H9 (cell line): ENCODE results near the gene TLE5. TPM values are rescaled to one million over a fixed set of nuclear protein-coding genes. Genes with fewer than 3 reads are reported as not detected.
"Not testable (repeated sequence)": the region's sequence is repeated elsewhere in the genome, so short reads cannot be mapped to it uniquely, and the experiment has no call there.

Source experiments
- DNase-seq: peaks from one replicate; pipeline ENCODE4 v3.0.0-alpha.2; 2017
- H2AFZ ChIP-seq: one replicate; pipeline ENCODE4 v1.6.1; 2013; ENCODE audit warnings: mild to moderate bottlenecking, low read length, control low read depth, moderate library complexity
- H2AK5ac ChIP-seq: 2 replicates; pipeline ENCODE4 v1.6.1; 2013; ENCODE audit warnings: low read length, control low read depth, mixed read lengths; ENCODE audit not compliant: insufficient read length
- H2BK120ac ChIP-seq: one replicate; pipeline ENCODE4 v1.6.1; 2013; ENCODE audit warnings: low read depth, mild to moderate bottlenecking, low read length, control low read depth, inconsistent platforms; ENCODE audit not compliant: poor library complexity, severe bottlenecking
- H2BK12ac ChIP-seq: 2 replicates; pipeline ENCODE4 v1.6.1; 2013; ENCODE audit warnings: low read length, control low read depth, mixed read lengths, low read depth; ENCODE audit not compliant: insufficient read length
- H2BK15ac ChIP-seq: 2 replicates; pipeline ENCODE4 v1.6.1; 2013; ENCODE audit warnings: low read depth, low read length, control low read depth
- H2BK20ac ChIP-seq: one replicate; pipeline ENCODE4 v1.6.1; 2013; ENCODE audit warnings: low read depth, mild to moderate bottlenecking, low read length, control low read depth, inconsistent platforms; ENCODE audit not compliant: poor library complexity, severe bottlenecking
- H2BK5ac ChIP-seq: 2 replicates; pipeline ENCODE4 v1.6.1; 2013; ENCODE audit warnings: low read length, control low read depth, mixed read lengths; ENCODE audit not compliant: insufficient read length
- H3K14ac ChIP-seq: 2 replicates; pipeline ENCODE4 v1.6.1; 2013; ENCODE audit warnings: low read length, control low read depth; ENCODE audit not compliant: insufficient read depth
- H3K18ac ChIP-seq: 2 replicates; pipeline ENCODE4 v1.6.1; 2013; ENCODE audit warnings: low read depth, mild to moderate bottlenecking, mixed read lengths, low read length, control low read depth; ENCODE audit not compliant: insufficient read length
- H3K23ac ChIP-seq: 2 replicates; pipeline ENCODE4 v1.6.1; 2013; ENCODE audit warnings: low read length, control low read depth, mixed read lengths, low read depth; ENCODE audit not compliant: insufficient read length
- H3K23me2 ChIP-seq: 2 replicates; pipeline ENCODE4 v1.6.1; 2013; ENCODE audit warnings: low read depth, mild to moderate bottlenecking, mixed read lengths, low read length, control low read depth; ENCODE audit not compliant: insufficient read length, poor library complexity, severe bottlenecking
- H3K27ac ChIP-seq: 2 replicates; pipeline ENCODE4 v1.5.1; 2013; ENCODE audit warnings: low read length, control low read depth, mixed read lengths, low read depth; ENCODE audit not compliant: insufficient read length
- H3K27me3 ChIP-seq: 2 replicates; pipeline ENCODE4 v1.6.1; 2013; ENCODE audit warnings: low read length, control low read depth, inconsistent platforms; ENCODE audit not compliant: insufficient read depth
- H3K4ac ChIP-seq: 2 replicates; pipeline ENCODE4 v1.6.1; 2013; ENCODE audit warnings: low read depth, mild to moderate bottlenecking, control low read depth, inconsistent platforms, low read length, moderate library complexity
- H3K4me1 ChIP-seq: 2 replicates; pipeline ENCODE4 v1.6.1; 2013; ENCODE audit warnings: low read length, control low read depth, inconsistent platforms; ENCODE audit not compliant: insufficient read depth
- H3K4me2 ChIP-seq: 2 replicates; pipeline ENCODE4 v1.6.1; 2013; ENCODE audit warnings: low read length, control low read depth, mixed read lengths; ENCODE audit not compliant: insufficient read length, insufficient read depth
- H3K56ac ChIP-seq: 2 replicates; pipeline ENCODE4 v1.6.1; 2013; ENCODE audit warnings: low read depth, mild to moderate bottlenecking, mixed read lengths, low read length, control low read depth; ENCODE audit not compliant: insufficient read length
- H3K79me1 ChIP-seq: 2 replicates; pipeline ENCODE4 v1.6.1; 2013; ENCODE audit warnings: low read depth, mild to moderate bottlenecking, moderate library complexity, low read length, control low read depth, inconsistent platforms; ENCODE audit not compliant: insufficient read depth, poor library complexity, severe bottlenecking
- H3K79me2 ChIP-seq: 2 replicates; pipeline ENCODE4 v1.6.1; 2013; ENCODE audit warnings: low read length, control low read depth, inconsistent platforms; ENCODE audit not compliant: insufficient read depth
- H3K9ac ChIP-seq: 2 replicates; pipeline ENCODE4 v1.6.1; 2013; ENCODE audit warnings: low read length, control low read depth, mixed read lengths; ENCODE audit not compliant: insufficient read length; ENCODE audit errors: extremely low read depth
- H3K9me3 ChIP-seq: one replicate; pipeline ENCODE4 v1.6.1; 2013; ENCODE audit warnings: low read depth, low read length, inconsistent platforms; ENCODE audit not compliant: control insufficient read depth
- H3T11ph ChIP-seq: one replicate; pipeline ENCODE4 v1.6.1; 2013; ENCODE audit warnings: mild to moderate bottlenecking, low read length, control low read depth, inconsistent platforms
- H4K20me1 ChIP-seq: one replicate; pipeline ENCODE4 v1.6.1; 2013; ENCODE audit not compliant: control insufficient read depth, insufficient read length, insufficient read depth
- H4K5ac ChIP-seq: 2 replicates; pipeline ENCODE4 v1.6.1; 2013; ENCODE audit warnings: low read depth, mild to moderate bottlenecking, mixed read lengths, low read length, control low read depth; ENCODE audit not compliant: insufficient read length
- H4K8ac ChIP-seq: replicated peaks from 2 replicates; pipeline ENCODE4 v1.6.1; 2013; ENCODE audit warnings: low read length, control low read depth, mixed read lengths, low read depth; ENCODE audit not compliant: insufficient read length
- H4K91ac ChIP-seq: 2 replicates; pipeline ENCODE4 v1.6.1; 2013; ENCODE audit warnings: low read depth, mild to moderate bottlenecking, moderate library complexity, mixed read lengths, low read length, control low read depth; ENCODE audit not compliant: insufficient read length
- H3K27ac Mint-ChIP-seq, 3 experiments: 2 replicates in 2 of 3; 3 replicates in 1 of 3; pipeline ENCODE4 v1.8.0; 2020 to 2021; ENCODE audit warnings: mixed read lengths in 3 of 3, mild to moderate bottlenecking in 1 of 3, moderate library complexity in 1 of 3
- H3K27me3 Mint-ChIP-seq: 2 replicates; pipeline ENCODE4 v1.8.0; 2021; ENCODE audit warnings: low read depth, mild to moderate bottlenecking, moderate library complexity, mixed read lengths
- H3K36me3 Mint-ChIP-seq, 3 experiments: 2 replicates in 2 of 3; 3 replicates in 1 of 3; pipeline ENCODE4 v1.8.0; 2020 to 2021; ENCODE audit warnings: low read depth in 3 of 3, mixed read lengths in 3 of 3; ENCODE audit not compliant: insufficient read depth in 1 of 3
- H3K4me1 Mint-ChIP-seq, 2 experiments: 2 replicates each; pipeline ENCODE4 v1.8.0; 2020; ENCODE audit warnings: mixed read lengths in 2 of 2
- H3K4me3 Mint-ChIP-seq, 2 experiments: 2 replicates in 1 of 2; 3 replicates in 1 of 2; pipeline ENCODE4 v1.8.0; 2020 to 2021; ENCODE audit warnings: mild to moderate bottlenecking in 2 of 2, mixed read lengths in 2 of 2, moderate library complexity in 1 of 2
- H3K9me3 Mint-ChIP-seq, 2 experiments: 2 replicates in 1 of 2; 3 replicates in 1 of 2; pipeline ENCODE4 v1.8.0; 2020; ENCODE audit warnings: mild to moderate bottlenecking in 2 of 2, mixed read lengths in 2 of 2, moderate library complexity in 1 of 2
- CTCF ChIP-seq: fragments of 200-600 bp; sonication (generic); conservative IDR thresholded peaks from 3 replicates; pipeline ENCODE4 v1.8.0; 2021; ENCODE audit warnings: antibody characterized with exemption, mild to moderate bottlenecking
- WGBS: extraction: QIAGEN DNeasy Blood & Tissue Kit; methylation state at CpG from one replicate; pipeline ENCODE4 v1.1.7; 2013; ENCODE audit warnings: missing lambda C conversion rate, low lambda C conversion rate, mixed read lengths; ENCODE audit not compliant: insufficient read length; ENCODE audit errors: extremely low coverage; 5-methylcytosine and 5-hydroxymethylcytosine counted together
- total RNA-seq: library from RNA; stranded (reverse); gene quantifications from 2 replicates; pipeline ENCODE4 v1.2.1, GENCODE V29; 2021

The TLE5 gene
- total RNA-seq, 1 experiment from 2014 or later: 221 TPM

- Mint-ChIP-seq H3K27ac (peak overlapping the region in 1 of 3 experiments; percentile 87; a peak in 1 of 7 replicates), H3K27me3 (peaks cover 2% of the 10 kb centered on the region), H3K36me3 (no peaks in the 10 kb centered on the region), H3K9me3 (no peaks in the 10 kb centered on the region), H3K4me1 (peaks cover 16 to 18% of the 10 kb centered on the region in 2 experiments; a peak in 3 of 4 replicates), H3K4me3 (peak overlapping the region; percentile 74 to 83)
- H3K79me2 ChIP-seq: peaks cover 21% of the 10 kb centered on the region; the same call in 1 of the 2 replicates
- H2BK120ac ChIP-seq: no peak overlapping the region
- no peak overlapping the region for H2BK12ac ChIP-seq
- peaks cover 20% of the 10 kb centered on the region for H3K23me2 ChIP-seq
- no peak overlapping the region for H3T11ph ChIP-seq
- no peak overlapping the region for H4K5ac ChIP-seq
- H3K27me3 ChIP-seq: no peaks in the 10 kb centered on the region
- no peak overlapping the region for H2BK5ac ChIP-seq
- peak overlapping the region; percentile 49 for H3K9ac ChIP-seq
- no peak for DNase-seq
- no peak overlapping the region for H2AFZ ChIP-seq
- TF ChIP-seq CTCF: no peak
- no peak overlapping the region for H3K56ac ChIP-seq
- no peaks in the 10 kb centered on the region; the same call in 1 of the 2 replicates for H3K4me1 ChIP-seq
- no peak overlapping the region for H2AK5ac ChIP-seq
- H3K4me2 ChIP-seq: peak overlapping the region; percentile 68
- no peak overlapping the region for H2BK15ac ChIP-seq
- no peaks in the 10 kb centered on the region for H3K9me3 ChIP-seq
- H2BK20ac ChIP-seq: no peak overlapping the region
- no peak overlapping the region for H3K23ac ChIP-seq
- H3K4ac ChIP-seq: no peak overlapping the region
- no CpG with 5 or more reads among the region's 57 CpGs for WGBS
- peaks cover 5% of the 10 kb centered on the region for H4K20me1 ChIP-seq
- H4K91ac ChIP-seq: no peak overlapping the region
- peaks cover 13% of the 10 kb centered on the region for H3K79me1 ChIP-seq
- no peak overlapping the region for H3K18ac ChIP-seq
- H4K8ac ChIP-seq: no peak overlapping the region
- no peak overlapping the region for H3K14ac ChIP-seq
- no peak overlapping the region for H3K27ac ChIP-seq
These were observed 32.5 kb upstream of the TLE5 start for GRCh38 chr19:3094601-3095440.

- not testable (repeated sequence) for H2BK20ac ChIP-seq, H3K27me3 ChIP-seq, DNase-seq, H4K5ac ChIP-seq, H3K27ac Mint-ChIP-seq, H3K56ac ChIP-seq, H3K27ac ChIP-seq, H2AFZ ChIP-seq, H3K23me2 ChIP-seq, H2AK5ac ChIP-seq, H2BK5ac ChIP-seq, H3K79me2 ChIP-seq, H3K9me3 ChIP-seq, H3K14ac ChIP-seq, H3K27me3 Mint-ChIP-seq, H4K8ac ChIP-seq, H3K4me1 ChIP-seq, H3K23ac ChIP-seq, H3K4ac ChIP-seq, H3K4me2 ChIP-seq, H2BK15ac ChIP-seq, H3K4me1 Mint-ChIP-seq, H2BK12ac ChIP-seq, H3T11ph ChIP-seq, H3K4me3 Mint-ChIP-seq, H2BK120ac ChIP-seq, H3K79me1 ChIP-seq, H4K20me1 ChIP-seq, H3K9me3 Mint-ChIP-seq, H4K91ac ChIP-seq, H3K18ac ChIP-seq, H3K36me3 Mint-ChIP-seq, H3K9ac ChIP-seq
- no CpG with 5 or more reads among the region's 7 CpGs for WGBS
These were observed 27.1 kb upstream of the TLE5 start for GRCh38 chr19:3089299-3089855.
